Measurements from ENCODE around the gene NXN.

NXN gene

DNA sequence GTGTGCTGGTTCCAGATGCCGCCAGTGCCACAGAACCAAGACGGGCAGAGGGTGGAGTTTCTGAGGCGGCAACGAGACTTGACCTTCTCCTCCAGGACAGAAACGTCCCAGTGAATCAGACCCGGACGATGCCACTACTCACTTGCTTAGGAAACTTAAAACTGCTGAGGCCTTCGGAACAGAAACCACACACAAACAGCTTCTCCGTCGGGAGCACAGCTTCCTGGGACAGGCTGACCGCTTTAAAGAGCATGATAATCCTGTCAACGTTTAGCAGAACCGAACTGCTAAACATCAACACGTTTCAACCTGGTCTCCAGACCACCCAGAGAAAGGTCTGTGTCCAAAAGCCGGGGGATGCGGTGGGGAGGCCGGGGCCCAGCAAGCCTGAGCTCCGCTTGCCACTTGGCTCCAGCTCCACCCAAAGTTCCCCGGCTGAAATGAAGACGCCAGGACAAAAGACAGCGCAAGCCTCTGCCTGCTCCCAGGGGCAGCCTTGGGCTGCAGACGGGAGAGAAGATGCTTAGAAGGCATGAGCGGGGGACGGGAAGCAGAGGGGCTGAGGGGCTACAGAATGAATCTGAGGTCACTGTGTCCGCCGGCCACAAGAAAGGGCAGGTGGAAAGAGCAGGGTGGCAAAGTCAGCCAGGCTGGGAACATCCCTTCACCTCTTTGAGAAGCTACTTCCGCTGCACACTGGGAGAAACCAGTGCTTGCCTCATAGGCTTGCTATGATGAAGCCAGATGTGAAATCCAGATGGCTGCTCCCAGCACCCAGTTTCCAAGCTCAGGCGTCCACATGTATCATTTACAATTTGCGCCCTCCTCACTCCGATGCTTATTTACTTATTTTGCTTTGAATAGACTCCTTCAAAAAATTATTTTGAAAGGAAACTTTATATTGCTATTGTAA lies 128.5 kb downstream of the NXN start:
- POLR2A ChIA-PET, result no interaction called here
- DNase-seq (ENCODE audit: extremely low spot score), result no peak
- CTCF ChIA-PET, result interaction anchor here (1.0 kb wide), 1 partner anchor 11 kb away, joined by 3 read pairs; no protein-coding TSS in a partner anchor
- TF ChIP-seq, protein P1, sequence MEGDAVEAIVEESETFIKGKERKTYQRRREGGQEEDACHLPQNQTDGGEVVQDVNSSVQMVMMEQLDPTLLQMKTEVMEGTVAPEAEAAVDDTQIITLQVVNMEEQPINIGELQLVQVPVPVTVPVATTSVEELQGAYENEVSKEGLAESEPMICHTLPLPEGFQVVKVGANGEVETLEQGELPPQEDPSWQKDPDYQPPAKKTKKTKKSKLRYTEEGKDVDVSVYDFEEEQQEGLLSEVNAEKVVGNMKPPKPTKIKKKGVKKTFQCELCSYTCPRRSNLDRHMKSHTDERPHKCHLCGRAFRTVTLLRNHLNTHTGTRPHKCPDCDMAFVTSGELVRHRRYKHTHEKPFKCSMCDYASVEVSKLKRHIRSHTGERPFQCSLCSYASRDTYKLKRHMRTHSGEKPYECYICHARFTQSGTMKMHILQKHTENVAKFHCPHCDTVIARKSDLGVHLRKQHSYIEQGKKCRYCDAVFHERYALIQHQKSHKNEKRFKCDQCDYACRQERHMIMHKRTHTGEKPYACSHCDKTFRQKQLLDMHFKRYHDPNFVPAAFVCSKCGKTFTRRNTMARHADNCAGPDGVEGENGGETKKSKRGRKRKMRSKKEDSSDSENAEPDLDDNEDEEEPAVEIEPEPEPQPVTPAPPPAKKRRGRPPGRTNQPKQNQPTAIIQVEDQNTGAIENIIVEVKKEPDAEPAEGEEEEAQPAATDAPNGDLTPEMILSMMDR (IDR thresholded peaks at IDR 0.05; ENCODE audit: control extremely low read depth, extremely low read depth, low read depth, missing control alignments), result no peak

DNA sequence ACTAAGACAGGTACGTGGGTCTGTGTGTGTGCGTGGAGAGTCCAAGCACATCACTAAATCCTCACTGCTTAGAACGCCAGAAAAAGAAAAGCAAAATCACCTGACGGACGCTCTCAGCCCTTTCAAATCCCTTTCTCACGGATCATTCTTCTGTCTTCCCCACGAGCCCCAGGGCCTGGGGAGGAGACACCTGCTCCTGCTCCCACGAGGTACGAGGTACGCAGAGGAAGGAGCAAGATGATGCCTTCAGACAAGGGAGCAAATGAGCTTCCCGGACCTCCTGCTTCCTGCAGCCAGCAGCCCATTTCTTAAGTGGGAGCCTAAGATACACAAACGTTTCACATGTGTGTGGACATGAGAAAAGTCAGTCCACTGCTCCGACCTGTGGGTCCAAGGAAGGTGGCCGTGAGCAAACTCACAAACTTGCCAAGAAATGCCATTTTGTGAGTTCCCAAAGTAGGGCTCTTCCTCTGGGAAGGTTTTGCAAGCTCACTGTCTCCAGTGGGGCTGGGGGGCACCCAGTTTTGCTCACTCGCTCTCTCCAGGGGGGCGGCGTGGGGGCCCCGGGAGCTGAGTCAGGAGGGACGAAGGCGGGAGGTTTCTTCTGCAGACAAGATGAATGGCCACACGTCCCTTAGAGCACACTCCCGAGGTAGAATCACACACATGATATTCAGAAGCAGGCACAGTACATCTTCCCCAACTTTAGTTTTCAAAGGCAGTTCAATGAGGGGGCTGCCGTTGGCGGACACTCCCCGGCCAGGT lies 129.3 kb downstream of the NXN start:
- CTCF ChIA-PET, result interaction anchor here (1.0 kb wide), 1 partner anchor 12 kb away, joined by 3 read pairs; no protein-coding TSS in a partner anchor
- TF ChIP-seq, protein P1 (IDR thresholded peaks at IDR 0.05; ENCODE audit: control extremely low read depth, extremely low read depth, low read depth, missing control alignments), result no peak
- DNase-seq (ENCODE audit: extremely low spot score), result no peak
- POLR2A ChIA-PET, result no interaction called here

DNA sequence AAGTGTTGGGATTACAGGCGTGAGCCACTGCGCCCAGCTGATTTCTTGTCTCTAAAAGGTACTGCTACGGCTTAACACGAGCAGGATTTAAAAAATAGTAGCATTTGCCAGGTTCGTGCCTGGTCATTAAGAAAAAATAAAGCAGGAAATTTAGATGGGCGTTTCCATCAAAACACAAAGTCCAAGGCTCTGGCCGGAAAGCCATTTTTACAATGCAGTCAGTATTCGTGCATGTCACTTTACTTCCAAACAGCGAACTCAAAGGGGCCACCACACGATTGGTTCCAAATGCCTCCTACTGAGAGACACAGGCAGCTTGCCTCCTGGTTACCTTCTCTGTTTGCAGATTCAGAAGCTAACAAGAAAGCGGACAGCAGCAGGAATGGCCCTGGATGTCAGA lies 131.2 kb downstream of the NXN start:
- ChIA-PET CTCF (no interaction called here), POLR2A (no interaction called here)
- DNase-seq (ENCODE audit: extremely low spot score), result no peak
- TF ChIP-seq, protein P1 (IDR thresholded peaks at IDR 0.05; ENCODE audit: control extremely low read depth, extremely low read depth, low read depth, missing control alignments), result no peak

DNA sequence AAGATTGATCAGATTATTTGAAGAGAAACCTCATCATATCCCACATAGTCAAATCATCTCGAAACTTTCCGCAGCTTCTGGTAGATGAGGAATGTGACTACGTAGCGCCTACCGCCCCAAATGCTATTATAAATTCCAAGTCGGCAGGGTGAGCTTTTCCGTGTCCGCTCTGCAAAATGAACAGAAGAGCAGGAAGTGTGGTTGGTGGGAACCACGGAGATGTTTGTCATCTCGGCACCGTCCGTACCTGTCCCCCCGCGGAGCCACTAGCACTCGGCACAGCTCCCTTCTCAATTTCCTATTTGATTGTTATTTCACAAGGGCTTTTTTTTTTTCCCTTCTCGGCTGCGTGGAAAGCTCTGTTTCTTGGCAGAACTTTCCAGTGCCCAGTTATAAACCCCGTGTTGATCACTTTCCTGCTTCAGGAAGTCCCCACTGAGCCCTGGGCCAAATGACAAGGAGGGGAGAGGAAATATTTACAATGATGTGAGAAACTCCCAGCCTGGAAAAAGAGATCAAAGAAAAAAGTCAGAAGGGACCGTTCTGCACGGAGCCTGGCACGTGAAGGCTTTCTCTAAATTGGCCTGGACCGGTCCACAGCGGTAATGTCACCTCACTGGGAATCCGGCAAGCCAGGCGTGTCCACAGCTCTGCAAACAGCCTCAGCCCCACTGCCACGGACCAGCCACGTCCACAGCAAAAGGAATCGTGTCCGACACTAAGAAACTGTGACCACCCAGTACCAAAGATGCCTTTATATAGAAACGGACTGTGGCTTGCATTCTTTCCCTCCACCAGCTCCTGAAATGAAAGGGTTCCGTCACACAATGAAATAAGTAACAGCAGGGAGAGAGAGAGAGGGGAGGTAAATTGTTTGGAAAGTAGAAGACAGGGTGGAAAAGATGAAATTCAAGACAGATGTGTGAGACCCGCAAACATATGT lies 132.4 kb downstream of the NXN start:
- TF ChIP-seq, protein P1 (IDR thresholded peaks at IDR 0.05; ENCODE audit: control extremely low read depth, extremely low read depth, low read depth, missing control alignments), result no peak
- no peak for DNase-seq (ENCODE audit: extremely low spot score)
- ChIA-PET CTCF (no interaction called here), POLR2A (no interaction called here)

DNA sequence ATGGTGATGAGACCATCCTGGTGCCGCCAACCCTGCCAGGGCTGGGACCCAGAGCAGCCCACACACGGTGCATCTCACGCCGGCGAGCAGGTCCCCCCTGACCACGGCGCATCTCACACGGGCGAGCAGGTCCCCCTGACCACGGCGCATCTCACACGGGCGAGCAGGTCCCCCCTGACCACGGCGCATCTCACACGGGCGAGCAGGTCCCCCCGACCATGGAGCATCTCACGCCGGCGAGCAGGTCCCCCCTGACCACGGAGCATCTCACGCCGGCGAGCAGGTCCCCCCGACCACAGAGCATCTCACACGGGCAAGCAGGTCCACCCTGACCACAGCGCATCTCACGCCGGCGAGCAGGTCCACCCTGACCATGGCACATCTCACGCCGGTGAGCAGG lies 138.3 kb downstream of the NXN start:
- DNase-seq (ENCODE audit: extremely low spot score), result no peak
- POLR2A ChIA-PET, result no interaction called here
- CTCF ChIA-PET, result no interaction called here
- TF ChIP-seq, protein P1 (IDR thresholded peaks at IDR 0.05; ENCODE audit: control extremely low read depth, extremely low read depth, low read depth, missing control alignments), result no peak

DNA sequence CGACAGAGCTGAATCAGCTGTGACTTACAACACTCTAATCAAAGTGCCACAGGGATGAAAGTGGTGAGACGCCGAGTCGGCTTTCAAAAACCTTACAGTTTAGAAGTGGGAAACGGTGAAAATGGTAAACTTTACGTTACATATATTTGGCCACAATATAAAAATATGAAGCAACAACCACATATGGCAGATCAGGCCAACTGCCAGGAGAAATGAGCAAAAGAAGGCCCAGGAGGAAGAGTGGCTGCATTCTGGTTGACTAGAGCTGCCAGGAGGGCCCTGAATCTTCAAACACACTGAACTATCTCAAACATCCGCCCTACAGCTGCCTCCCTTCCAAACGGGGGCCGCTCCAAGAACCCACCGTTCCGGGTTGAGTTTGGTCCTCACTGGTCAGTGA lies 141.1 kb downstream of the NXN start:
- TF ChIP-seq, protein P1 (IDR thresholded peaks at IDR 0.05; ENCODE audit: control extremely low read depth, extremely low read depth, low read depth, missing control alignments), result no peak
- ChIA-PET POLR2A (no interaction called here), CTCF (interaction anchor here (0.6 kb wide), 1 partner anchor 106 kb away, joined by 3 read pairs; no protein-coding TSS in a partner anchor)
- DNase-seq (ENCODE audit: extremely low spot score), result no peak
